ENCODE measurements around the gene PIK3C2G. TPM values are rescaled to one million over a fixed set of nuclear protein-coding genes. Genes with fewer than 3 reads are reported as not detected.

The PIK3C2G gene
- total RNA-seq, 1 donor from 2014 or later, result not detected

GRCh38 chr12:18564306-18564705 lies 303.0 kb downstream of the PIK3C2G start:
- no peaks in the 10 kb centered on the region for H3K36me3 ChIP-seq
- intact Hi-C loops (cut with DNase I), result no loop called here
- H3K4me1 ChIP-seq, result no peaks in the 10 kb centered on the region
- H3K27ac ChIP-seq, result no peak overlapping the region
- H3K4me3 ChIP-seq, result no peak overlapping the region
- DNase-seq (ENCODE audit: low spot score in 2 of 2), result no peak
- no peaks in the 10 kb centered on the region for H3K27me3 ChIP-seq
- no peaks in the 10 kb centered on the region for H3K9me3 ChIP-seq
- TF ChIP-seq CTCF (IDR thresholded peaks at IDR 0.05), result no peak

- Histone ChIP-seq H3K36me3 (no peaks in the 10 kb centered on the region), H3K4me3 (no peak overlapping the region), H3K9me3 (no peaks in the 10 kb centered on the region), H3K27me3 (no peaks in the 10 kb centered on the region), H3K27ac (no peak overlapping the region), H3K4me1 (no peaks in the 10 kb centered on the region)
- no peak for TF ChIP-seq CTCF (IDR thresholded peaks at IDR 0.05)
- DNase-seq (ENCODE audit: low spot score in 2 of 2), result no peak
- intact Hi-C loops (cut with DNase I), result no loop called here
Measured at GRCh38 chr12:18567787-18568186, 306.5 kb downstream of the PIK3C2G start.

GRCh38 chr12:18570543-18570942 lies 309.2 kb downstream of the PIK3C2G start:
- no peak overlapping the region for H3K4me3 ChIP-seq

GRCh38 chr12:18576104-18576626 lies 314.8 kb downstream of the PIK3C2G start:
- Histone ChIP-seq H3K27ac (no peak overlapping the region), H3K9me3 (no peaks in the 10 kb centered on the region), H3K27me3 (no peaks in the 10 kb centered on the region), H3K4me1 (no peaks in the 10 kb centered on the region), H3K36me3 (no peaks in the 10 kb centered on the region), H3K4me3 (no peak overlapping the region)
- intact Hi-C loops (cut with DNase I), result no loop called here
- no peak for TF ChIP-seq CTCF (IDR thresholded peaks at IDR 0.05)
- no peak for DNase-seq (ENCODE audit: low spot score in 2 of 2)

More at GRCh38 chr12:18570543-18570942, 309.2 kb downstream of the PIK3C2G start:
- no peak for DNase-seq (ENCODE audit: low spot score in 2 of 2)
- H3K27me3 ChIP-seq, result no peaks in the 10 kb centered on the region
- H3K27ac ChIP-seq, result no peak overlapping the region
- no peaks in the 10 kb centered on the region for H3K36me3 ChIP-seq
- no peaks in the 10 kb centered on the region for H3K4me1 ChIP-seq
- no peaks in the 10 kb centered on the region for H3K9me3 ChIP-seq
- no peak for TF ChIP-seq CTCF (IDR thresholded peaks at IDR 0.05)
- intact Hi-C loops (cut with DNase I), result no loop called here

GRCh38 chr12:18576648-18577047 lies 315.3 kb downstream of the PIK3C2G start:
- no peak overlapping the region for H3K27ac ChIP-seq
- H3K36me3 ChIP-seq, result no peaks in the 10 kb centered on the region
- H3K4me3 ChIP-seq, result no peak overlapping the region
- no peak for DNase-seq (ENCODE audit: low spot score in 2 of 2)
- TF ChIP-seq CTCF (IDR thresholded peaks at IDR 0.05), result no peak
- no peaks in the 10 kb centered on the region for H3K4me1 ChIP-seq
- no peaks in the 10 kb centered on the region for H3K27me3 ChIP-seq
- H3K9me3 ChIP-seq, result no peaks in the 10 kb centered on the region
- intact Hi-C loops (cut with DNase I), result no loop called here

- TF ChIP-seq CTCF (IDR thresholded peaks at IDR 0.05), result no peak
- intact Hi-C loops (cut with DNase I), result no loop called here
- H3K27ac ChIP-seq, result no peak overlapping the region
- H3K4me3 ChIP-seq, result no peak overlapping the region
- DNase-seq (ENCODE audit: low spot score in 2 of 2), result no peak
- H3K9me3 ChIP-seq, result no peaks in the 10 kb centered on the region
- no peaks in the 10 kb centered on the region for H3K27me3 ChIP-seq
- H3K36me3 ChIP-seq, result no peaks in the 10 kb centered on the region
- no peaks in the 10 kb centered on the region for H3K4me1 ChIP-seq
Measured at GRCh38 chr12:18578191-18578590, 316.9 kb downstream of the PIK3C2G start.
